KOPT-K1 (cell line): ENCODE measurements around the gene PARD6A.

Experiments
- H3K27ac ChIP-seq: fragments of 200-600 bp; sonication (generic); 2 replicates; pipeline ENCODE4 v1.5.1; 2016; ENCODE audit warnings: antibody characterized with exemption, mild to moderate bottlenecking, low read depth, low read length; ENCODE audit not compliant: poor library complexity, severe bottlenecking
- H3K36me3 ChIP-seq: fragments of 200-600 bp; sonication (generic); 2 replicates; pipeline ENCODE4 v1.5.1; 2017; ENCODE audit warnings: antibody characterized with exemption, mild to moderate bottlenecking, low read length, moderate library complexity; ENCODE audit not compliant: insufficient read depth
- H3K9me3 ChIP-seq: fragments of 200-600 bp; sonication (generic); 2 replicates; pipeline ENCODE4 v1.5.1; 2017; ENCODE audit warnings: antibody characterized with exemption, low read length, mild to moderate bottlenecking; ENCODE audit not compliant: insufficient read depth, poor library complexity, severe bottlenecking

PARD6A gene

GRCh38 chr16:67649494-67649931 lies 11.2 kb upstream of the PARD6A start:
- Histone ChIP-seq H3K9me3 (no peaks in the 10 kb centered on the region), H3K27ac (no peak overlapping the region), H3K36me3 (peaks cover 80% of the 10 kb centered on the region)

GRCh38 chr16:67650023-67650422 lies 10.7 kb upstream of the PARD6A start:
- H3K9me3 ChIP-seq, result no peaks in the 10 kb centered on the region
- no peak overlapping the region for H3K27ac ChIP-seq
- H3K36me3 ChIP-seq, result peaks cover 85% of the 10 kb centered on the region

DNA sequence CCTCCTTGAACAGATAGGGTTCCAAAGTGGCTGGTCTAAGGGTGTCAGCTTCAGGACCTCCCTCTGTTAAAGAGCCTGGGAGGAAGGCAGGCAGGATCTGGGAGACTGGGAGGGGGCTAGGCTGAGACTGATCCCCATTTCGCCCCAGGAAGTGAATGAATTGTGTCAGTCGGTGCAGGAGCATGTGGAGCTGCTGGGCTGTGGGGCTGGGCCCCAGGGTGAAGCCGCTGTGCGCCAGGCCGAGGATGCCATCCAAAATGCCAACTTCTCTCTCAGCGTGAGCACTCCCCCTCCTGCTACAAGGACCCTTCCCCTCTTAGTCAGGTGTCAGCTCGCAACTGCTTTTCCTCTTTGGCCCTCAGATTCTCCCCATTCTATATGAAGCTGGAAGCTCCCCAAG lies 9.7 kb upstream of the PARD6A start:
- H3K27ac ChIP-seq, result no peak overlapping the region
- no peaks in the 10 kb centered on the region for H3K9me3 ChIP-seq
- peaks cover 94% of the 10 kb centered on the region for H3K36me3 ChIP-seq

DNA sequence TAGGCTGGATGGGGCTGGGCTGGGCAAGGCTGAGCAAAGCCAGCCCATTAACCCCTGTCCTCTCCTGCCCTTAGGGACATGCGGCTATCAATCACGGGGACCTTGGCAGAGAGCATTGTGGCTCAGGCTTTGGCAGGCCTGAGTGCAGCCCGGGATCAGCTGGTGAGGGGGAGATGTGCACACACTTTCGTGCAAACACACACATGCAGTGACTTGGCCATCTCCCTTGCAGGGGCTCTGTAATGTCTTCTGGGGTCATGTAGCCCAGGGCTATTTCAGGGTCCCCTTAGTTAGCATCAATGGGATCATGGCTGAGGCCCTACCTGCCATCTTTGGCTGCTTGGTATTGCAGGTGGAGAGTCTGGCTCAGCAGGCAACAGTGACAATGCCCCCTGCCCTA lies 8.9 kb upstream of the PARD6A start:
- Histone ChIP-seq H3K27ac (no peak overlapping the region), H3K9me3 (no peaks in the 10 kb centered on the region), H3K36me3 (peaks cover 94% of the 10 kb centered on the region)

DNA sequence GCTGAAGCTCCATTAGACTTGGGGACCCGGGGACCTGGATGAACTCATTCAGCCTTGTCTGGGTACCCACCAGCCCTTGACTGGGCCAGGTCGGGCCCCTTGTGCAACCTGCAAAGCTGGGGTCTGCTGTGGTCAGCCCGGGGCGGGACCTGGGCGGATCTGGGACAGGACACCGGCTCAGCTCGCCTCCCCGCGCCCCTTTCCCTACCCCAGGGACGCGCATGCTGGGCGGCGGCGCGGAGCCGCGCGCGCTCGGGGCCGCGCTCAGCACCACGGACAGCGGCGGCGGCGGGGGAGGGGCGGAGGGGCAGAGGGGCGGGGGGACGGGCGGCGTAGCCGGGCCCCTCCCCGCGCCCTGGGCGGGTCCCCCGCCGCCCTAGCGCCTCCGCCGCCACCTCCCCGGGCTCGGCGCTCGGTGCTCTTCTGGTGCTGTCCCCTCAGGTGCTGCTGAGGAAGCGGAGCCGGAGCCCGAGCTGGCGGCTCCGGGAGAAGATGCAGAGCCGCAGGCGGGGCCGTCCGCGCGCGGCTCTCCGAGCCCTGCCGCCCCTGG lies 8.1 kb upstream of the PARD6A start:
- Histone ChIP-seq H3K27ac (no peak overlapping the region), H3K9me3 (no peaks in the 10 kb centered on the region), H3K36me3 (peaks cover 95% of the 10 kb centered on the region)

DNA sequence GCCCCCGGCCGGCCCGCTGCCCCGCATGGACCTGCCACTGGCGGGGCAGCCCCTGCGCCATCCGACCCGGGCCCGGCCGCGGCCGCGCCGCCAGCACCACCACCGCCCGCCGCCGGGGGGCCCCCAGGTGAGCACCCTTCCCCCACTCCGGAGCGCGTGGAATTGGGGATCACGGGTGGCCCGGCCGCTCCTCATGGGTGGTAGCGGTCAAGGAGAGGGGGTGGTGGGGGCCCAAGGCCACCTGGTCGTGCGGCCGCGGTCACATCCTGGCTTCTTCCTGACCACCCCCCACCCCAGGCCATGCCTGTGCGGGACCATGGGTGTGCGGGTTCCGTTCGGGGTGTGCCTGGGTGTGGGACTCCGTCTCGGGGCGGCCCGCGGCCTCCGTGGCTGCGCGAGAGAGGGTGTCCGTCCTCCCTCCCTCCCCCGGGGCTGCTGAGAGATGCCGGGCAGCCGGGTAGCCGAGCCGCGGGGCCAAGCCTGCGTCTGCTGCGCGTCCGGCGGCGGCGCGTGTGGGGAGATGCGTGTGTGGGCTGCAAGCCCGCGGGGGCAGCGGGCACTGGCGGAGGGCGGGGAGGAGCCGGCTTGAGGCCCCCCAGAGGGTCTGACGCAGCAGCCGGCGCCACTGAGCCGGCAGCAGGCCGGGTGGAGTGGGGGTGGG lies 7.5 kb upstream of the PARD6A start:
- H3K27ac ChIP-seq, result no peak overlapping the region
- H3K9me3 ChIP-seq, result no peaks in the 10 kb centered on the region
- peaks cover 95% of the 10 kb centered on the region for H3K36me3 ChIP-seq

DNA sequence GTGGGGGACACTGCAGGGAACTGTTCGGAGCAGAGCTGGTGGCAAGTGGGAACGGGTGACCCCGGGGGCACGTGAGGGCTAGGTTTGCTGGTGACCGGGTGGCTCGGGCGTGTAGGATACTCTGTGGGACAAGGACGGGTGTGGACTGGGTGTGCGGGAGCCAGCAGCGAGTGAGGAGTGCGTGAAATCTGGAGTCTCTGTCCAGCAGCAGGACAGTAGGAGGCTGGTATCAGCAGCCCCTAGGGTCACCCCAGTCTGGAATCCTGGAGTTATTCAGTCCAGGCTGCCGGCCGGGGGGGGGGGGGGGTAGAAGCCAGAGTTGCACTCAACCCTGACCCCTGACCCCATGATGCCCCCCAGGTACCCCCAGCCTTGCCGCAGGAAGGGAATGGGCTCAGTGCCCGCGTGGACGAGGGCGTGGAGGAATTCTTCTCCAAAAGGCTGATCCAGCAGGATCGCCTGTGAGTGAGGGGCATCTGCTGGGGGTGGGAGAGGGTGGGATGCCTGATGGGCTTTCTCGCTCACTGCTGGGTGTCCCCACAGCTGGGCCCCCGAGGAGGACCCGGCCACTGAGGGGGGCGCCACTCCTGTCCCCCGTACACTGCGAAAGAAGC lies 6.9 kb upstream of the PARD6A start:
- peaks cover 95% of the 10 kb centered on the region for H3K36me3 ChIP-seq
- H3K9me3 ChIP-seq, result no peaks in the 10 kb centered on the region
- H3K27ac ChIP-seq, result no peak overlapping the region

DNA sequence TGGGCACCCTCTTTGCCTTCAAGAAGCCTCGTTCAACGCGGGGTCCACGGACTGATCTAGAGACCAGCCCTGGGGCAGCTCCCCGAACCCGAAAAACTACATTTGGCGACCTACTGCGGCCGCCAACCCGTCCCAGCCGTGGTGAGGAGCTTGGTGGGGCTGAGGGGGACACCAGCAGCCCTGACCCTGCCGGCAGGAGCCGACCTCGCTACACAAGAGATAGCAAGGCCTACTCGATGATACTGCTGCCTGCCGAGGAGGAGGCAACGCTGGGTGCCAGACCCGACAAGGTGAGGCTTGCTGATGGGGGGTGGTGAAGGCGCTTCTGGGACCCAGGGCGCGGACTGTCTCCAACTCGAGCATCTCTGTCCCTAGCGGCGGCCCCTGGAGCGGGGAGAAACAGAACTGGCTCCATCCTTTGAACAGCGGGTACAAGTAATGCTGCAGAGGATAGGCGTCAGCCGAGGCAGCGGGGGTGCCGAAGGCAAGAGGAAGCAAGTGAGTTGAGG lies 6.3 kb upstream of the PARD6A start:
- no peak overlapping the region for H3K27ac ChIP-seq
- peaks cover 92% of the 10 kb centered on the region for H3K36me3 ChIP-seq
- H3K9me3 ChIP-seq, result no peaks in the 10 kb centered on the region

GRCh38 chr16:67655363-67655762 lies 5.4 kb upstream of the PARD6A start:
- Histone ChIP-seq H3K27ac (no peak overlapping the region), H3K9me3 (no peaks in the 10 kb centered on the region), H3K36me3 (peaks cover 83% of the 10 kb centered on the region)

GRCh38 chr16:67656344-67657016 lies 4.3 kb upstream of the PARD6A start:
- Histone ChIP-seq H3K27ac (no peak overlapping the region), H3K36me3 (peaks cover 72% of the 10 kb centered on the region), H3K9me3 (no peaks in the 10 kb centered on the region)

GRCh38 chr16:67657017-67657608 lies 3.6 kb upstream of the PARD6A start:
- Histone ChIP-seq H3K27ac (no peak overlapping the region), H3K36me3 (peaks cover 66% of the 10 kb centered on the region), H3K9me3 (no peaks in the 10 kb centered on the region)

DNA sequence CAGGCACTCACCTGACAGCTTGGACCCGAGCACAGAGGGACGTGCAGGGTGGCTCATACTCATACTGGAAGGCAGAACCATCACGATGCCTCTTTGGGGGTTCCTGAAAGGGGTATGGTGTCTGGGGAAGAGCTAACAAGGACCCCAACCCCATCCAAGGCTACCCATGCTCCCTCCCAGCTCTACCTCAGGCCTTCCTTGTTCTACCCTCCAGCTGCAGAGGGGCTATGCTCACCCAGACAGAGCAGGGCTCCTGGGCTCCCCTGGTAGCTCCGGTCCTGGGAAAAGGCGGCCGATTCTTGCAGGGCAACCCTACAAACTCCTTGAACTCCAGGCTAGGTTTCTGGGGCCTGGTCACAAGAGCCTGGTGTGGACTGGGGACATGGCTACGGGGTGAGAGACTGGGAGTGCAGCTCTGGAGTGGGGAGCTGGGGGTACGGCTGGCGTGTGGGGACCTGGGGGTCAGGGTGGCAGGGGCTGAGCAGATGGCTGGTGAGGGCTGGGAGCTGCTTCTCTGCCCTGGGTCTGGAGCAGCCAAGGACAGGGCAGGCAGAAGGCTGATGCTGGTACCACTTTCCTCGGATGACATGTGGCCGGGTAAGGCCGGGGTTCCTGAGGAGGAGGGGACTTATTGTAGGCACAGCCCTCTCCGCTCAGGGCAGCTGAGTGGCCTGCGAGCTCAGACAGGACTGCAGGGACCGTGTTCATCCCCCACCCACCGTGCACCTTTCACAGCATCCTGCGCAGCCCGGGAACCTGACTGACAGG lies 2.8 kb upstream of the PARD6A start:
- Histone ChIP-seq H3K36me3 (peaks cover 66% of the 10 kb centered on the region), H3K27ac (no peak overlapping the region), H3K9me3 (no peaks in the 10 kb centered on the region)

DNA sequence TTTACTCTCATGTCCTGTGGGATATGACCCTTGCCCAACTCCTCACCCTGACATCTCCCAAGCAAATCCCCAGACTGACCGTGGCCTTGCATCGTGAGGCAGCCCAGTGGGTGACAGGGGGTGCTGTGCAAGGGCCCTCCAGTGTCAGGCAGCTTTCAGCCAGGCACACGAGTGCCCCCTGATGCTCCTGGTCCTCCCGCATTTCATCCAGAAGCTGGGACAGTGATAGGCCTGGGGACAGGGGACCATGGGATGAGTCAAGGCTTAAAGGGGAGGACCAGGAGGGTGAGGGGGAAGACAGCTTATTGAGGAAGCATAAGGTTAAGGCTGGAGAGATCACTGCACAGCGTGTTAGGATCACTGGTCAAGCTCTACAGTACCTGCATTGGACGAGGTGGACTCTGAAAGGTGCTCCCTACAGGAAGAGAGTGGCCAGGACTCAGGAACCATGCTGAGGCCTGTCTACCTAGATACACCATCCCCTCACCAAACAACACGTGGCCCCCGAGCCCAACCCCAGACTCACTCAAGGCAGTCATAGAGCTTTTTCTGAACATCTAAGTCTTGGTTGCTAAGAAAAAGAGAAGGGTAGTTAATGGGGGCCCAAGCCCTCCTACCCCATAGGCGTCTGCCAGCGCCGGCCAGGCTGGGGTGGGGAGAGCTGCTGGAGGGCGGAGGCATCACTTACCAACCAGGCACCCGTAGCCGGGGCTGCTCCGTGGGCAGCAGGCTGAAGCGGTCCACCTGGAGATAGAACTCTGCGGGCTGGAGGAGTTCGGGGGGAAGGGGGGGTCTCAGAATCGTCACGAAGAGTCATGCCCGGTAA lies 1.7 kb upstream of the PARD6A start:
- Histone ChIP-seq H3K36me3 (peaks cover 57% of the 10 kb centered on the region), H3K9me3 (no peaks in the 10 kb centered on the region), H3K27ac (peak overlapping the region; percentile 74)
